Measurements from ENCODE around the gene PFKFB3. TPM values are rescaled to one million over a fixed set of nuclear protein-coding genes. Genes with fewer than 3 reads are reported as not detected.

The PFKFB3 gene
- total and polyA plus RNA-seq, 2 of the 4 experiments (the other 2 are of a cell fraction), result 34.1 to 45.5 TPM

GRCh38 chr10:6212806-6213205 lies 10.1 kb downstream of the PFKFB3 start:
- Histone ChIP-seq H2BK15ac (ENCODE audit: low read depth, low read length) (no peak overlapping the region), H3K4me2 (ENCODE audit: low read depth, low read length) (no peak overlapping the region), H4K91ac (ENCODE audit: insufficient read depth, low read depth, low read length) (no peak overlapping the region), H3K27ac (ENCODE audit: insufficient read depth, low read length) (no peak overlapping the region), H3K79me1 (ENCODE audit: low read depth in 1 of 2, low read length in 2 of 2) (peaks cover 18 to 86% of the 10 kb centered on the region in 2 experiments), H3K9me1 (ENCODE audit: insufficient read depth, low read length) (peaks cover 32% of the 10 kb centered on the region), H4K20me1 (ENCODE audit: insufficient read depth, low read length) (peaks cover 92% of the 10 kb centered on the region), H2AK5ac (ENCODE audit: low read depth, low read length) (peak overlapping the region; percentile 33; the same call in 1 of the 2 replicates), H2BK20ac (ENCODE audit: low read depth, low read length) (no peak overlapping the region), H3K9me3 (ENCODE audit: control insufficient read depth, insufficient read depth, low read length) (no peaks in the 10 kb centered on the region), H2BK5ac (ENCODE audit: low read depth, low read length, poor library complexity, severe bottlenecking) (no peak overlapping the region), H2AK9ac (replicated peaks; ENCODE audit: low read depth, low read length, poor library complexity) (no peak overlapping the region), H3K4me1 (ENCODE audit: control insufficient read depth, insufficient read depth, low read length) (peaks cover 18% of the 10 kb centered on the region; the same call in 1 of the 2 replicates), H2AFZ (replicated peaks; ENCODE audit: low read length, poor library complexity) (no peak overlapping the region), H3K23ac (ENCODE audit: low read depth, low read length) (no peak overlapping the region), H3K4ac (ENCODE audit: low read depth, low read length) (no peak overlapping the region), H3K27me3 (ENCODE audit: control insufficient read depth, insufficient read depth, low read length) (no peaks in the 10 kb centered on the region), H4K8ac (ENCODE audit: low read depth in 2 of 2, low read length in 2 of 2) (no peak overlapping the region), H3K4me3 (ENCODE audit: insufficient read depth, low read depth, low read length) (no peak overlapping the region), H2BK120ac (ENCODE audit: low read depth, low read length) (no peak overlapping the region), H3K36me3 (ENCODE audit: control insufficient read depth, insufficient read depth, low read length) (peaks cover 47% of the 10 kb centered on the region), H3K9ac (ENCODE audit: low read depth, low read length) (no peak overlapping the region), H3K56ac (ENCODE audit: extremely low read depth, insufficient read depth, low read length) (no peak overlapping the region), H3K14ac (replicated peaks; ENCODE audit: low read depth, low read length) (no peak overlapping the region), H3K18ac (ENCODE audit: low read depth, low read length) (no peak overlapping the region), H4K5ac (ENCODE audit: low read depth, low read length) (no peak overlapping the region)
- BruUV-seq (replicated peaks), result no TSS peak
- CTCF ChIA-PET, result interaction anchor here (1.5 kb wide), 1 partner anchor 189 kb away, joined by 5 read pairs; no protein-coding TSS in a partner anchor
- TF ChIP-seq MAFK (IDR thresholded peaks at IDR 0.05; ENCODE audit: low read depth, low read length) (no peak), RAD21 (IDR thresholded peaks at IDR 0.05; ENCODE audit: low read length) (no peak), NFE2L2 (IDR thresholded peaks at IDR 0.05; ENCODE audit: low read depth, low read length) (no peak), USF2 (IDR thresholded peaks at IDR 0.05; ENCODE audit: low read depth, low read length) (no peak), CTCF (conservative IDR thresholded peaks at IDR 0.05; ENCODE audit: low read depth, low read length) (no peak), ELK1 (IDR thresholded peaks at IDR 0.05; ENCODE audit: borderline replicate concordance, low read depth, low read length) (no peak), CHD1 (IDR thresholded peaks at IDR 0.05; ENCODE audit: low read depth, low read length) (no peak), SMC3 (IDR thresholded peaks at IDR 0.05; ENCODE audit: low read depth, low read length) (no peak), MAZ (IDR thresholded peaks at IDR 0.05; ENCODE audit: borderline replicate concordance, low read depth, low read length) (no peak), MXI1 (IDR thresholded peaks at IDR 0.05; ENCODE audit: borderline replicate concordance, low read depth, low read length) (no peak), CEBPB (IDR thresholded peaks at IDR 0.05; ENCODE audit: low read depth, low read length) (no peak), RFX5 (IDR thresholded peaks at IDR 0.05; ENCODE audit: low read depth, low read length) (no peak), BHLHE40 (IDR thresholded peaks at IDR 0.05; ENCODE audit: low read depth, low read length) (no peak), POLR2A (IDR thresholded peaks at IDR 0.05; ENCODE audit: low read depth, low read length) (no peak)
- in situ Hi-C loops (cut with MboI; ENCODE audit: low sequenced_read_pairs) (no loop called here), intact Hi-C loops (cut with micrococcal nuclease) (loop anchor here (2.0 kb wide), 1 partner anchor 26 kb away; no protein-coding TSS in a partner anchor), dilution Hi-C loops (cut with HindIII; ENCODE audit: low sequenced_read_pairs, unreplicated experiment) (no loop called here)
- ATAC-seq (ENCODE audit: low read depth), result no peak
- DNase-seq, result no peak
- POLR2A ChIA-PET (ENCODE audit: unreplicated experiment), result interaction anchor here (0.6 kb wide), 1 partner anchor 194 kb away, joined by 5 read pairs; no protein-coding TSS in a partner anchor
- no CpG with 5 or more reads among the region's 3 CpGs for WGBS, 2 experiments (ENCODE audit: extremely low coverage in 2 of 2, insufficient read length in 1 of 2)
